ENCODE measurements around the gene HOXB3.

DNA sequence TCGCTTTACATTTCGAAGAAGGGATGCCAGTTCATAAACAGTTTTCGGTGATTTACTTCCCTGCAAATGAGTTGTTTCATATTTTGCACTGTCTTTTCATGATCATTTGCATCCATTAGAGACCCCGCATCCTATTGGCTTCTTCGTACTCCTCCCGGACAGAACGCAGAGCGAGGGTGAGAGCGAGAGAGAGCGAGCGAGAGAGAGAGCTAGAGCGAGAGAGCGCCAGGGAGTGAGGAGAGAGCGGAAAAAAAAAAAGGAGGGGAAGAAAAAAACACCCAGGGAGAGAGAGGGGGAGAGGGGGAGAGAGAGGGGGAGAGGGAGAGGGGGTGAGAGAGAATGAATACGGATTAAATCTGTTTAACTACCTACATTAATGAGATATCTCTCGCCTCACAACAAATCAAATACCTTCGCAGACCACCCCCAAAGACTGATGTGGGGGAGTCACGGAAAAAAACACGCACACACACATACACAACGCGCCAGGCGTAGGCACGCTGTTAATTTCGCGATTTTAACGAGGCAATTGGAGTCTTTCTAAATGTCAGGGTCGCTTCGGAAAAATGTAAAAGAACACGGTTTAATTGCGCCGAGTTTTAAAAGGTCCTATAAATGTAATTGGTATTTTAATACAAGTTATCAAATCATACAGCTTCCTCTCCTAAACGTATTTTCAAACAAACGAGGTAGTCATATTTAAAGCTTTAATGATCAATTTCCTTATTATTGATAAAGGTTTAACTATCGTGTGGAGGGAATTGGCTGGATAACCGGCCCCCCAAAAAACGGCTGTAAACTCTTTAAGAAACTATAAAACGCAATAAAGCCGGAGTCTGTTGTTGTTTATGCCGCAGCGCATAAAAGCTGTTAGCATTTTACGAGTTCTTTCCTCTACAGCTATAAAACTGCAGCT is 25.3 kb upstream of the HOXB3 start, which contains the start of gene HOXB8:
- TF ChIP-seq, protein P1, sequence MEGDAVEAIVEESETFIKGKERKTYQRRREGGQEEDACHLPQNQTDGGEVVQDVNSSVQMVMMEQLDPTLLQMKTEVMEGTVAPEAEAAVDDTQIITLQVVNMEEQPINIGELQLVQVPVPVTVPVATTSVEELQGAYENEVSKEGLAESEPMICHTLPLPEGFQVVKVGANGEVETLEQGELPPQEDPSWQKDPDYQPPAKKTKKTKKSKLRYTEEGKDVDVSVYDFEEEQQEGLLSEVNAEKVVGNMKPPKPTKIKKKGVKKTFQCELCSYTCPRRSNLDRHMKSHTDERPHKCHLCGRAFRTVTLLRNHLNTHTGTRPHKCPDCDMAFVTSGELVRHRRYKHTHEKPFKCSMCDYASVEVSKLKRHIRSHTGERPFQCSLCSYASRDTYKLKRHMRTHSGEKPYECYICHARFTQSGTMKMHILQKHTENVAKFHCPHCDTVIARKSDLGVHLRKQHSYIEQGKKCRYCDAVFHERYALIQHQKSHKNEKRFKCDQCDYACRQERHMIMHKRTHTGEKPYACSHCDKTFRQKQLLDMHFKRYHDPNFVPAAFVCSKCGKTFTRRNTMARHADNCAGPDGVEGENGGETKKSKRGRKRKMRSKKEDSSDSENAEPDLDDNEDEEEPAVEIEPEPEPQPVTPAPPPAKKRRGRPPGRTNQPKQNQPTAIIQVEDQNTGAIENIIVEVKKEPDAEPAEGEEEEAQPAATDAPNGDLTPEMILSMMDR (conservative IDR thresholded peaks at IDR 0.05; ENCODE audit: low read depth, low read length) = no peak
- peak; percentile 95 for TF ChIP-seq EZH2 (IDR thresholded peaks at IDR 0.05; ENCODE audit: low read length, unreplicated experiment)
